K562 (cell line): ENCODE data around the gene ABCC6. TPM values are rescaled to one million over a fixed set of nuclear protein-coding genes. Genes with fewer than 3 reads are reported as not detected.

Experiments used
- ATAC-seq: fragments of 200-7000 bp; cut with Tn5 transposase; 3 replicates; pipeline ENCODE4 v1.9.1; 2020; ENCODE audit warnings: moderate library complexity
- BruUV-seq: library from RNA; stranded (reverse); fragments of 400-500 nt; replicated peaks from 2 replicates; lab custom pipeline; 2021; lab: Mats Ljungman, UMichigan
- CTCF ChIA-PET: fragments of 300-600 bp; formaldehyde crosslinking; extraction: SDS; loops from one replicate; lab custom pipeline; 2021; ENCODE audit warnings: low intra/inter-chr PET ratio; lab: Yijun Ruan, JAX
- POLR2A ChIA-PET: fragments of 300-600, 350-650 bp; sonication (Branson Sonifier 250); formaldehyde crosslinking; extraction: SDS; loops from one replicate; lab custom pipeline; 2021; ENCODE audit warnings: antibody characterized with exemption, inconsistent platforms; lab: Yijun Ruan, JAX
- DNase-seq, 4 experiments: peaks; one replicate each; pipeline versions ENCODE4 v3.0.0 to v3.0.0-alpha.2; 2011 to 2018; ENCODE audit warnings: low spot score in 3 of 4, mixed read lengths in 3 of 4; ENCODE audit errors: extremely low read depth in 1 of 4
- FAIRE-seq: peaks from 2 replicates; lab custom pipeline; 2011; peaks lifted over from hg19 to GRCh38; lab: Jason Lieb, UNC
- H2AFZ ChIP-seq: 2 replicates; pipeline ENCODE4 v1.6.0; 2011; ENCODE audit warnings: low read depth, low read length, control low read depth, inconsistent platforms
- H3K27ac ChIP-seq: fragments of 200-600 bp; 3 replicates; pipeline ENCODE4 v1.8.0; 2011; ENCODE audit warnings: low read depth, mild to moderate bottlenecking, control low read depth, inconsistent platforms, low read length, moderate library complexity, mixed read lengths; ENCODE audit errors: extremely low read depth
- H3K27me3 ChIP-seq, 2 experiments: fragments of 300-600 bp in 1 of 2; 2 replicates in 1 of 2; 3 replicates in 1 of 2; pipeline versions ENCODE4 v1.6.0 to v1.8.0; 2011; ENCODE audit warnings: inconsistent platforms in 2 of 2, low read length in 2 of 2, mild to moderate bottlenecking in 1 of 2, mixed read lengths in 1 of 2, moderate library complexity in 1 of 2; ENCODE audit not compliant: control insufficient read depth in 2 of 2, insufficient read depth in 2 of 2
- H3K36me3 ChIP-seq: fragments of 300-600 bp; 3 replicates; pipeline ENCODE4 v1.8.0; 2011; ENCODE audit warnings: mild to moderate bottlenecking, low read length, inconsistent platforms; ENCODE audit not compliant: control insufficient read depth, insufficient read depth
- H3K4me1 ChIP-seq, 2 experiments: fragments of 200-600 bp in 1 of 2; replicated peaks in 1 of 2; 2 replicates in 1 of 2; 3 replicates in 1 of 2; pipeline versions ENCODE4 v1.5.1 to v1.8.0; 2011; ENCODE audit warnings: inconsistent platforms in 2 of 2, low read length in 2 of 2, mild to moderate bottlenecking in 1 of 2, mixed read lengths in 1 of 2, moderate library complexity in 1 of 2; ENCODE audit not compliant: control insufficient read depth in 2 of 2, insufficient read depth in 2 of 2
- H3K4me2 ChIP-seq: 2 replicates; pipeline ENCODE4 v1.6.1; 2011; ENCODE audit warnings: low read length, control low read depth, inconsistent platforms, mixed read lengths; ENCODE audit not compliant: insufficient read depth
- H3K4me3 ChIP-seq: fragments of 200-600 bp; sonication (generic), shearing (Covaris generic); 2 replicates; pipeline ENCODE4 v1.5.1; 2016; ENCODE audit warnings: control low read depth, inconsistent platforms
- H3K79me2 ChIP-seq: fragments of 200-600 bp; 3 replicates; pipeline ENCODE4 v1.8.0; 2011; ENCODE audit warnings: low read length, inconsistent platforms; ENCODE audit not compliant: control insufficient read depth, insufficient read depth
- H3K9ac ChIP-seq, 2 experiments: 2 replicates each; pipeline versions ENCODE4 v1.6.0 to v1.6.1; 2011; ENCODE audit warnings: low read depth in 2 of 2, low read length in 2 of 2, control low read depth in 1 of 2, inconsistent platforms in 1 of 2, mild to moderate bottlenecking in 1 of 2, mixed read lengths in 1 of 2; ENCODE audit not compliant: insufficient read depth in 1 of 2
- H3K9me1 ChIP-seq: one replicate; pipeline ENCODE4 v1.6.0; 2011; ENCODE audit warnings: inconsistent platforms, mild to moderate bottlenecking, low read length, moderate library complexity; ENCODE audit not compliant: control insufficient read depth, insufficient read depth
- H3K9me3 ChIP-seq: replicated peaks from 2 replicates; pipeline ENCODE4 v1.5.1; 2011; ENCODE audit warnings: low read depth, low read length, inconsistent platforms; ENCODE audit not compliant: control insufficient read depth, insufficient read depth
- H4K20me1 ChIP-seq: replicated peaks from 2 replicates; pipeline ENCODE4 v1.6.1; 2011; ENCODE audit warnings: low read length, inconsistent platforms, mixed read lengths; ENCODE audit not compliant: control insufficient read depth, insufficient read depth
- CBFA2T3 ChIP-seq: fragments of 450-650 bp; IDR thresholded peaks from 2 replicates; pipeline ENCODE4 v1.6.1; 2017
- CXXC5 ChIP-seq: fragments of 250-450 bp; sonication (Bioruptor Pico); IDR thresholded peaks from 2 replicates; pipeline ENCODE4 v1.8.0; 2022; ENCODE audit warnings: inconsistent platforms, mild to moderate bottlenecking, moderate library complexity
- HNRNPH1 ChIP-seq: fragments of 200-400 bp; formaldehyde crosslinking; optimal IDR thresholded peaks from 2 replicates; pipeline ENCODE3; 2017; ENCODE audit warnings: low read depth, mild to moderate bottlenecking, low read length, moderate library complexity
- HNRNPK ChIP-seq: fragments of 200-400 bp; formaldehyde crosslinking; IDR thresholded peaks from one replicate; pipeline ENCODE4 v1.6.1; 2018; ENCODE audit warnings: mild to moderate bottlenecking, low read depth, low read length; ENCODE audit not compliant: poor library complexity, severe bottlenecking
- KLF13 ChIP-seq: fragments of 450-650 bp; IDR thresholded peaks from 2 replicates; pipeline ENCODE4 v1.6.1; 2016; ENCODE audit warnings: missing genetic modification characterization, low read depth, mild to moderate bottlenecking, missing compliant biosample characterization, moderate library complexity, borderline replicate concordance
- MEF2D ChIP-seq: conservative IDR thresholded peaks from 2 replicates; pipeline ENCODE4 v1.6.1; 2016; ENCODE audit warnings: low read depth, missing genetic modification characterization, missing compliant biosample characterization
- NCOA6 ChIP-seq: fragments of 450-650 bp; IDR thresholded peaks from 2 replicates; pipeline ENCODE4 v1.6.1; 2017; ENCODE audit warnings: mild to moderate bottlenecking
- PHTF2 ChIP-seq: fragments of 250-450 bp; sonication (Bioruptor Pico); IDR thresholded peaks from 2 replicates; pipeline ENCODE4 v1.5.0; 2021; ENCODE audit warnings: mild to moderate bottlenecking
- ZBTB17 ChIP-seq: fragments of 450-650 bp; formaldehyde crosslinking; IDR thresholded peaks from 2 replicates; pipeline ENCODE4 v1.4.0; 2020; ENCODE audit warnings: mild to moderate bottlenecking
- ZFPM2 ChIP-seq: fragments of 250-450 bp; sonication (Bioruptor Pico); IDR thresholded peaks from 2 replicates; pipeline ENCODE4 v1.5.1; 2022; ENCODE audit warnings: mild to moderate bottlenecking
- ZNF184 ChIP-seq: sonication (generic); formaldehyde crosslinking; IDR thresholded peaks from 2 replicates; pipeline ENCODE4 v1.5.0; 2020; ENCODE audit warnings: missing genetic modification reagents
- WGBS: fragments of 100-300 bp; shearing (Covaris generic); methylation state at CpG from one replicate; pipeline ENCODE4 v1.1.6; 2016; ENCODE audit warnings: low coverage, mixed read lengths; ENCODE audit not compliant: insufficient coverage; ENCODE audit errors: missing lambda C conversion rate; 5-methylcytosine and 5-hydroxymethylcytosine counted together
- in situ Hi-C: fragments of 300-500 bp; cut with MboI; formaldehyde crosslinking; loops from 4 replicates; pipeline ENCODE4 v1.15.0; 2018; ENCODE audit warnings: inconsistent platforms, mixed read lengths
- intact Hi-C: fragments of 100-400 bp; cut with micrococcal nuclease; formaldehyde crosslinking; loops from 2 replicates; pipeline ENCODE4 v1.14.2; 2022
- polyA plus RNA-seq, 8 experiments: library from polyadenylated mRNA; depleted of rRNA in 4 of 8; stranded (reverse) in 5 of 8; unstranded in 3 of 8; fragments of >200 nt; fragmentation: Nextera tagmentation in 2 of 8; fragmentation: Illumina TruSeq in 1 of 8; extraction: Ambion mirVana in 2 of 8; extraction: Trizol in 1 of 8; gene quantifications; 2 replicates each; pipeline versions ENCODE4 v1.2.1 to v1.2.3, GENCODE V29; 2011 to 2014; ENCODE audit warnings: inconsistent platforms in 1 of 8, missing spikeins in 1 of 8
- total RNA-seq, 7 experiments: library from RNA; depleted of rRNA in 6 of 7; stranded (reverse); fragments of >200 nt in 6 of 7; fragmentation: Illumina TruSeq in 2 of 7; extraction: Trizol in 2 of 7; gene quantifications; 2 replicates each; pipeline versions ENCODE4 v1.2.1 to v1.2.3, GENCODE V29; 2011 to 2021; ENCODE audit warnings: low replicate concordance in 1 of 7
- TF ChIP-seq, protein P1 (sequence below): IDR thresholded peaks from 2 replicates; pipeline ENCODE4 v1.6.1; 2011; ENCODE audit warnings: borderline replicate concordance, low read depth, mild to moderate bottlenecking, moderate library complexity, low read length; ENCODE audit not compliant: insufficient read depth, poor library complexity, severe bottlenecking

ABCC6 gene
- total and polyA plus RNA-seq, 9 of the 15 experiments (the other 6 are each of a cell fraction or from before 2014, with no cell fraction given) = 0.03 to 0.46 (median 0.07) TPM; not detected in 4

- TF ChIP-seq CXXC5 (CRISPR knock-in tag) = no peak
- no peak for TF ChIP-seq HNRNPK
- no peak for TF ChIP-seq MEF2D
- no peak for TF ChIP-seq PHTF2 (CRISPR knock-in tag)
- no peak for TF ChIP-seq ZBTB17
- TF ChIP-seq ZNF184 (CRISPR knock-in tag) = no peak
- TF ChIP-seq NCOA6 = no peak
- TF ChIP-seq KLF13 (tag) = no peak
- no peak for TF ChIP-seq HNRNPH1
- no peak for TF ChIP-seq CBFA2T3
- TF ChIP-seq, protein P1, sequence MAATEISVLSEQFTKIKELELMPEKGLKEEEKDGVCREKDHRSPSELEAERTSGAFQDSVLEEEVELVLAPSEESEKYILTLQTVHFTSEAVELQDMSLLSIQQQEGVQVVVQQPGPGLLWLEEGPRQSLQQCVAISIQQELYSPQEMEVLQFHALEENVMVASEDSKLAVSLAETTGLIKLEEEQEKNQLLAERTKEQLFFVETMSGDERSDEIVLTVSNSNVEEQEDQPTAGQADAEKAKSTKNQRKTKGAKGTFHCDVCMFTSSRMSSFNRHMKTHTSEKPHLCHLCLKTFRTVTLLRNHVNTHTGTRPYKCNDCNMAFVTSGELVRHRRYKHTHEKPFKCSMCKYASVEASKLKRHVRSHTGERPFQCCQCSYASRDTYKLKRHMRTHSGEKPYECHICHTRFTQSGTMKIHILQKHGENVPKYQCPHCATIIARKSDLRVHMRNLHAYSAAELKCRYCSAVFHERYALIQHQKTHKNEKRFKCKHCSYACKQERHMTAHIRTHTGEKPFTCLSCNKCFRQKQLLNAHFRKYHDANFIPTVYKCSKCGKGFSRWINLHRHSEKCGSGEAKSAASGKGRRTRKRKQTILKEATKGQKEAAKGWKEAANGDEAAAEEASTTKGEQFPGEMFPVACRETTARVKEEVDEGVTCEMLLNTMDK = no peak
- TF ChIP-seq ZFPM2 (CRISPR knock-in tag) = no peak
- BruUV-seq = no TSS peak
- H3K9ac ChIP-seq = no peak overlapping the region
- H3K27me3 ChIP-seq = no peaks in the 10 kb centered on the region
- ATAC-seq (no peak), FAIRE-seq (no peak), DNase-seq (no peak)
- no peaks in the 10 kb centered on the region for H3K9me3 ChIP-seq
- WGBS = 96% methylated on average over 10 of the region's 10 CpGs
- ChIA-PET POLR2A (interaction anchor here (1.2 kb wide), 1 partner anchor 9 kb away, joined by 5 read pairs; no protein-coding TSS in a partner anchor), CTCF (no interaction called here)
- H3K4me2 ChIP-seq = no peak overlapping the region
- no peaks in the 10 kb centered on the region for H3K9me1 ChIP-seq
- H3K36me3 ChIP-seq = peaks cover 82% of the 10 kb centered on the region; the same call in 2 of the 3 replicates
- H2AFZ ChIP-seq = no peak overlapping the region
- H3K4me3 ChIP-seq = no peak overlapping the region
- intact Hi-C loops = loop anchor here (5.0 kb wide), 1 partner anchor 43 kb away; no protein-coding TSS in a partner anchor
- H4K20me1 ChIP-seq = no peaks in the 10 kb centered on the region
- in situ Hi-C loops = no loop called here
- no peak overlapping the region for H3K27ac ChIP-seq
- no peaks in the 10 kb centered on the region for H3K79me2 ChIP-seq
- no peaks in the 10 kb centered on the region for H3K4me1 ChIP-seq
Measured at GRCh38 chr16:16139061-16139460, 84.2 kb downstream of the ABCC6 start.
